HG02884 (cell line): ENCODE measurements around the gene URB1.
A peak's percentile ranks its signal among the peaks of the same experiment; 100 is the strongest.
"Not testable (repeated sequence)": the region's sequence is repeated elsewhere in the genome, so short reads cannot be mapped to it uniquely, and the experiment has no call there.

Experiments
- ATAC-seq: cut with Tn5 transposase; IDR thresholded peaks from one replicate; pipeline ENCODE4 v1.9.1; 2021; ENCODE audit warnings: mild to moderate bottlenecking, moderate library complexity; ENCODE audit not compliant: unreplicated experiment

Gene URB1

GRCh38 chr21:32298658-32299081 is 94.1 kb downstream of the URB1 start, which contains the start of gene MRAP:
TSS of gene MRAP (plus strand) at chr21:32298855. CDS start at chr21:32298972, 117 bp downstream.
- ATAC-seq, result no peak

- ATAC-seq, result no peak
These were observed 94.7 kb downstream of the URB1 start for GRCh38 chr21:32298148-32298559.

GRCh38 chr21:32297449-32297848 is 95.4 kb downstream of the URB1 start:
- ATAC-seq, result no peak

GRCh38 chr21:32285476-32285875 is 107.3 kb downstream of the URB1 start:
- no peak for ATAC-seq

- ATAC-seq, result no peak
These were observed 109.8 kb downstream of the URB1 start for GRCh38 chr21:32282992-32283391.

- ATAC-seq, result no peak
These were observed 111.3 kb downstream of the URB1 start for GRCh38 chr21:32281531-32281930.

GRCh38 chr21:32279377-32279680 is 113.5 kb downstream of the URB1 start:
- peak; percentile 17 for ATAC-seq

- ATAC-seq, result peak; percentile 86
These were observed 114.1 kb downstream of the URB1 start, which contains the start of gene MIS18A for GRCh38 chr21:32278518-32279376. TSS of gene MIS18A (minus strand) at chr21:32279049. CDS start at chr21:32279014, 35 bp downstream.

- no peak for ATAC-seq
These were observed 114.7 kb downstream of the URB1 start for GRCh38 chr21:32278103-32278502.

GRCh38 chr21:32276671-32277070 is 116.1 kb downstream of the URB1 start:
- no peak for ATAC-seq

- no peak for ATAC-seq
These were observed 122.1 kb downstream of the URB1 start for GRCh38 chr21:32270748-32271147.

GRCh38 chr21:32265321-32265720 is 127.5 kb downstream of the URB1 start:
- not testable (repeated sequence) for ATAC-seq

GRCh38 chr21:32261929-32262328 is 130.9 kb downstream of the URB1 start:
- ATAC-seq, result no peak
